ENCODE results near the gene VCAN. TPM values are rescaled to one million over a fixed set of nuclear protein-coding genes. Genes with fewer than 3 reads are reported as not detected.

Gene VCAN
- polyA plus RNA-seq, 12 donors = 176 to 736 (median 282) TPM

- no peak for DNase-seq
These were observed 56.3 kb downstream of the VCAN start for GRCh38 chr5:83527722-83528438.

- no peak for DNase-seq
These were observed 56.9 kb downstream of the VCAN start for GRCh38 chr5:83528439-83528769.

- no peak for DNase-seq
These were observed 58.6 kb downstream of the VCAN start for GRCh38 chr5:83530193-83530592.

- no peak for DNase-seq
These were observed 60.1 kb downstream of the VCAN start for GRCh38 chr5:83531661-83532060.

- no peak for DNase-seq
These were observed 67.4 kb downstream of the VCAN start for GRCh38 chr5:83538786-83539462.

GRCh38 chr5:83539463-83539790 lies 67.9 kb downstream of the VCAN start:
- DNase-seq = no peak

- no peak for DNase-seq
These were observed 68.6 kb downstream of the VCAN start for GRCh38 chr5:83540105-83540504.

GRCh38 chr5:83540783-83541182 lies 69.2 kb downstream of the VCAN start:
- DNase-seq = no peak

GRCh38 chr5:83542839-83543238 lies 71.3 kb downstream of the VCAN start:
- no peak for DNase-seq

- DNase-seq = no peak
These were observed 72.4 kb downstream of the VCAN start for GRCh38 chr5:83543898-83544297.

GRCh38 chr5:83547161-83547560 lies 75.6 kb downstream of the VCAN start:
- no peak for DNase-seq

- no peak for DNase-seq
These were observed 76.3 kb downstream of the VCAN start for GRCh38 chr5:83547889-83548288.

- DNase-seq = peak; percentile 76
These were observed 77.0 kb downstream of the VCAN start for GRCh38 chr5:83548581-83548980.

- no peak for DNase-seq
These were observed 77.5 kb downstream of the VCAN start for GRCh38 chr5:83549076-83549475.

GRCh38 chr5:83549674-83550073 lies 78.1 kb downstream of the VCAN start:
- no peak for DNase-seq

- DNase-seq = no peak
These were observed 80.3 kb downstream of the VCAN start for GRCh38 chr5:83551821-83552220.

GRCh38 chr5:83552275-83552674 lies 80.7 kb downstream of the VCAN start:
- DNase-seq = no peak

- DNase-seq = no peak
These were observed 81.5 kb downstream of the VCAN start for GRCh38 chr5:83553000-83553486.

- no peak for DNase-seq
These were observed 82.6 kb downstream of the VCAN start for GRCh38 chr5:83554133-83554532.

GRCh38 chr5:83554686-83555085 lies 83.1 kb downstream of the VCAN start:
- no peak for DNase-seq

GRCh38 chr5:83555263-83555662 lies 83.7 kb downstream of the VCAN start:
- DNase-seq = no peak

GRCh38 chr5:83556190-83556589 lies 84.6 kb downstream of the VCAN start:
- DNase-seq = no peak

- DNase-seq = no peak
These were observed 87.7 kb downstream of the VCAN start for GRCh38 chr5:83559118-83559785.

All from muscle of arm (tissue), 12 donors.